D721Med (cell line): ENCODE measurements around the gene LDB2.

Source experiments
- DNase-seq: peaks from one replicate; pipeline ENCODE4 v3.0.0; 2011; ENCODE audit warnings: low spot score; ENCODE audit not compliant: insufficient read length
- FAIRE-seq: peaks from 2 replicates; lab custom pipeline; 2011; peaks lifted over from hg19 to GRCh38; lab: Jason Lieb, UNC
- CTCF ChIP-seq: IDR thresholded peaks from 2 replicates; pipeline ENCODE4 v1.5.1; 2012; ENCODE audit warnings: mild to moderate bottlenecking, control low read depth; ENCODE audit not compliant: insufficient read depth; ENCODE audit errors: missing control alignments

LDB2 gene

GRCh38 chr4:16833722-16834121 lies 64.7 kb downstream of the LDB2 start:
- TF ChIP-seq CTCF = no peak
- DNase-seq = no peak
- no peak for FAIRE-seq

- TF ChIP-seq CTCF = no peak
- FAIRE-seq = no peak
These were observed 68.4 kb downstream of the LDB2 start for GRCh38 chr4:16830081-16830480.

GRCh38 chr4:16827794-16828724 lies 70.4 kb downstream of the LDB2 start:
- no peak for TF ChIP-seq CTCF
- FAIRE-seq (no peak), DNase-seq (no peak)

More at GRCh38 chr4:16830081-16830480, 68.4 kb downstream of the LDB2 start:
- DNase-seq = no peak

- no peak for DNase-seq
- no peak for TF ChIP-seq CTCF
- no peak for FAIRE-seq
These were observed 71.4 kb downstream of the LDB2 start for GRCh38 chr4:16827045-16827444.

GRCh38 chr4:16826406-16826910 lies 72.0 kb downstream of the LDB2 start:
- TF ChIP-seq CTCF = no peak
- DNase-seq (no peak), FAIRE-seq (no peak)

GRCh38 chr4:16824278-16824806 lies 74.1 kb downstream of the LDB2 start:
- no peak for DNase-seq
- no peak for TF ChIP-seq CTCF
- FAIRE-seq = no peak
